ENCODE measurements around the gene MLLT6. TPM values are rescaled to one million over a fixed set of nuclear protein-coding genes. Genes with fewer than 3 reads are reported as not detected.

Gene MLLT6
- total RNA-seq, 2 experiments from 2014 or later, result 333 to 343 TPM

- H3K36me3 Mint-ChIP-seq, result peaks cover 8% of the 10 kb centered on the region
- DNase-seq (peak; percentile 56), ATAC-seq (ENCODE audit: low read depth) (no peak)
- peaks cover 39% of the 10 kb centered on the region for H3K27me3 Mint-ChIP-seq
- no peak overlapping the region for H3K27ac Mint-ChIP-seq
- no peaks in the 10 kb centered on the region for H3K9me3 Mint-ChIP-seq
- POLR2A ChIA-PET, result no interaction called here
- peaks cover 33% of the 10 kb centered on the region for H3K4me1 Mint-ChIP-seq
- H3K4me3 Mint-ChIP-seq, result peak overlapping the region; percentile 98
These were observed 44.4 kb downstream of the MLLT6 start for GRCh38 chr17:38749223-38750043.

- peaks cover 39% of the 10 kb centered on the region for H3K27me3 Mint-ChIP-seq
- POLR2A ChIA-PET, result no interaction called here
- peaks cover 34% of the 10 kb centered on the region for H3K4me1 Mint-ChIP-seq
- DNase-seq, result no peak
- peaks cover 8% of the 10 kb centered on the region for H3K36me3 Mint-ChIP-seq
- H3K27ac Mint-ChIP-seq, result no peak overlapping the region
- no peak for ATAC-seq (ENCODE audit: low read depth)
- H3K9me3 Mint-ChIP-seq, result no peaks in the 10 kb centered on the region
- peak overlapping the region; percentile 98 for H3K4me3 Mint-ChIP-seq
These were observed 44.9 kb downstream of the MLLT6 start for GRCh38 chr17:38750044-38750311.

DNA sequence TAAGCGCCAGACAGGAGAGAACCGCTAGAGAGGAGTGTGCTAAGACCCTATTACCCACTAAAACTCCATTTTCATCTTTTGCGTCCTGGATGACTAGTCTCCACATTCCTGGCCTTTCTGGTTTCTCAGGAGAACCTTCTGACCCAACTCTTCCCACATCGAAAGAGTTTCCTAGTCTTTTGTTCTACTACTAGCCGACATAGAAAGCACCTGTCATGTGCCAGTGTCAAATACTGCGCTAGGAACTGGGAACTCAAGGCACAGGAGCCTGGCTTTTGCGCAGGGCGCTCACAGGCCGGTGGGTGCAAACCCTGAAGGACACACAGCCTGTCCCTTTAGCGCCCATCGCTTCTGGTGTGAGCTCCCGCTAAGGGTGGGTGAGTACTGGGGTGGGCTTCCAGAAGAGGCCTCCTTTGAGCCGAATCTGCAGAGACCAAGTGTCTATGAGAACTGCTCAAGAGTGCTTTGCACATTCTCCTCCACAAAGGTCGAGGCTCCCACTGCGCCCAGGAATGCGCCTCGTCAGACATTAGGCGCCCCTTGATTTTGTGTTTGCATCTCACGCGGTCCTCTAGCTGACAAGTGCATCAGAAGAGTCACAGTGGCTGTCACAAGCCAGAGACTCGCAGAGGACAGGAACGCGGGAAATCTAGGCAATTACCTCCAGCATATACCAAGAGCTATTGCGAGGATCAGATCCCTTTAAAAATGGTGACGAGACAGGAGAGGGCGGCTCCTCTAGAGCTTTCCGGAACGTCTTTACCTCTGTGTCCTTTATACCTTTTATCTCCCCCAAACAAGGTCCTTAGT lies 45.4 kb downstream of the MLLT6 start:
- DNase-seq (no peak), ATAC-seq (ENCODE audit: low read depth) (no peak)
- Mint-ChIP-seq H3K4me3 (peak overlapping the region; percentile 98), H3K27ac (no peak overlapping the region), H3K4me1 (peaks cover 34% of the 10 kb centered on the region), H3K9me3 (no peaks in the 10 kb centered on the region), H3K36me3 (peaks cover 8% of the 10 kb centered on the region), H3K27me3 (peaks cover 39% of the 10 kb centered on the region)
- POLR2A ChIA-PET, result interaction anchor here (0.7 to 2.1 kb wide), 2 partner anchors 46 to 154 kb away, joined by 3 to 7 read pairs; partner anchors contain the start of gene MLLT6

DNA sequence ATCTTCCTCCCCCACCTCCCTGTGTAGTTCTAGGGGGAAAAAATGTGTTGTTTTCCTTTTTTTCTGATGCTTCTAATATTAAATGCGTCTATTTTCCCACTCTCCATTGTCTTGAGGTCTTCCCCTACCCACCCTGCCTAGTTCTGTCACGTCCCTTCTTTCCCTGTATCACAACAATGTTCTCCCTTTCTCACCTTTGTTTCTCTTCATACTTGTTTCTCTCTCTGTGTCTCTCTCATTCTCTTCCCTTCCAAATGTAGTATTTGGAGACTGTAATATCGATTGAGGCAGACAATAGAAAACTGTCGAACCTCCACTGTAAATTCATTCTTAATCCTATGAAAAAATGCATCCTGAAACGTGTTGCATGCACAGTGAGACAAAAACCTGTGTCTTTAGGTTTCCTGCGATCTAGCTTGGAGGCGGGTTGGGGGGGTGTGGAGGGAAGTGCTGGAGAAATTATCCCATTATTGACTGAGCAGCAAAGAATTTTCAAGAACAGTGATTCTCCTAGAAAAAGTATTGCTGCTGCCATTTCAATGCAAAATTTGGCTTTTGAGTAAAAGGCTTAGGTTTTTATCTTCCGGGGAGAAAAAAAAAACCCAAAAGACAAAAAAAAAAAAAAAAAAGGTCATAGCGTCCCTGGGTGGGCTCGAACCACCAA lies 46.2 kb downstream of the MLLT6 start:
- POLR2A ChIA-PET, result interaction anchor here (0.7 to 2.1 kb wide), 7 partner anchors 23 to 416 kb away, joined by 3 to 7 read pairs (median 3); partner anchors contain the start of gene MLLT6
- H3K4me3 Mint-ChIP-seq, result peak overlapping the region; percentile 98
- H3K4me1 Mint-ChIP-seq, result peaks cover 32% of the 10 kb centered on the region
- H3K36me3 Mint-ChIP-seq, result peaks cover 11% of the 10 kb centered on the region
- no peaks in the 10 kb centered on the region for H3K9me3 Mint-ChIP-seq
- H3K27me3 Mint-ChIP-seq, result peaks cover 33% of the 10 kb centered on the region
- ATAC-seq (ENCODE audit: low read depth) (no peak), DNase-seq (no peak)
- H3K27ac Mint-ChIP-seq, result peak overlapping the region; percentile 97

- H3K4me1 Mint-ChIP-seq, result peaks cover 28% of the 10 kb centered on the region
- H3K4me3 Mint-ChIP-seq, result peak overlapping the region; percentile 98
- POLR2A ChIA-PET, result interaction anchor here (0.7 to 2.1 kb wide), 11 partner anchors 9 to 415 kb away, joined by 3 to 7 read pairs (median 3); partner anchors contain the start of genes MLLT6 and RPL23
- no peaks in the 10 kb centered on the region for H3K9me3 Mint-ChIP-seq
- H3K27me3 Mint-ChIP-seq, result peaks cover 27% of the 10 kb centered on the region
- peak; percentile 25 for ATAC-seq (ENCODE audit: low read depth)
- DNase-seq, result peak; percentile 95
- H3K36me3 Mint-ChIP-seq, result peaks cover 13% of the 10 kb centered on the region
- H3K27ac Mint-ChIP-seq, result peak overlapping the region; percentile 97
These were observed 46.8 kb downstream of the MLLT6 start for GRCh38 chr17:38751808-38752307.

DNA sequence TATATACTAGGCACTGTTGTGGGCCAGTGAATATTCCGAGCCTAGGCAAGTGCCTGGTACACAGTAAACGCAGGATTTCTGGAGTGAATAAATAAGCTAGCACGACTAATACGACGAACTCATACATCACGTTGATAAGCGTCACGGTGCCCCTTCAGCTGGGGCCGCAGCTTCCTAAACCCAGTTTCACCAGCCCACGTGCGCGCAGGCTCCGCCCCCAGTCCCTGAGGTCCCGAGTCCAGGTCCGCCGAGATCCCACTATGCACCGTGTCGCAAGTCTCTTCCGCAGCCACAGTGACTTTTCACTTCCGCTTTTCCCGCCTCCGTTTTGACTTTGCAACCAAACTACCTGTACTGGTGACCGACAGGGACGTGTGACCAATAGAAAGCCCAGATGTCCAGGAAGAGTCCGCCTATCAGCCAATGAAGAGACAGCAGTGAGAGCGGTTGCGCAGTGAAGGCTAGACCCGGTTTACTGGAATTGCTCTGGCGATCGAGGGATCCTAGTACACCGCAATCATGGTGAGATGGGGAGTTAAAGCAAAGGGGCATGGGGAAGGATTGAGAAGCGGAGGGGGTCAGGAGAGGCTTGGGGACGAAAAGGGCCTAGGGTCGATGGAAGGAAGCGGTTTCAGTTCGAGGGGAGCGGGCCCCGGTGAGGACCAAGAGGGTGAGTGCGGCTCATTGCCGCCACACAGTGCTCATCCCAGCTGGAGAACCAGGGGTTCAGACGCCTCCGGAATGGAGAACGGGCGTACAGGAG lies 47.4 kb downstream of the MLLT6 start, which contains the start of gene PSMB3:
Gene PSMB3, plus strand, starts transcription at position 434 of the 763 bp plus-strand sequence. Its CDS starts 86 bp downstream, at position 520.
- Mint-ChIP-seq H3K27me3 (peaks cover 23% of the 10 kb centered on the region), H3K9me3 (no peaks in the 10 kb centered on the region), H3K4me3 (peak within 1 kb of the TSS; percentile 98), H3K4me1 (peaks cover 28% of the 10 kb centered on the region), H3K36me3 (peaks cover 13% of the 10 kb centered on the region), H3K27ac (peak within 1 kb of the TSS; percentile 97)
- DNase-seq (peak; percentile 90), ATAC-seq (ENCODE audit: low read depth) (peak; percentile 90)
- POLR2A ChIA-PET, result interaction anchor here (0.5 to 2.1 kb wide), 12 partner anchors 10 to 864 kb away, joined by 3 to 7 read pairs (median 3); partner anchors contain the start of genes MLLT6 and RPL23

DNA sequence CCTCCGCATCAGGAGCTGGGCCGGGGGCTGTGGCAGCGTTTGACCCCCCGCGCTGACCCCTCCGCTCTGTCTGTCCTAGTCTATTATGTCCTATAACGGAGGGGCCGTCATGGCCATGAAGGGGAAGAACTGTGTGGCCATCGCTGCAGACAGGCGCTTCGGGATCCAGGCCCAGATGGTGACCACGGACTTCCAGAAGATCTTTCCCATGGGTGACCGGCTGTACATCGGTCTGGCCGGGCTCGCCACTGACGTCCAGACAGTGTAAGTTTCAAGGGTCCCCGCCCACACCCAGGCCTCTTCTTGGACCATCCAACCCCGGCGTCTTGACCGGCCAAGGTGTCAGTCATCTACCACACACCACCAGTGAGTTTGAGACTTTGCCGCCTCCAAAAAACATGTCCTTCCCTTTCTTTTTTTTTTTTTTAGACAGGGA lies 48.0 kb downstream of the MLLT6 start:
- peak overlapping the region; percentile 97 for H3K27ac Mint-ChIP-seq
- H3K27me3 Mint-ChIP-seq, result peaks cover 19% of the 10 kb centered on the region
- DNase-seq (no peak), ATAC-seq (ENCODE audit: low read depth) (no peak)
- POLR2A ChIA-PET, result interaction anchor here (0.7 to 1.0 kb wide), 2 partner anchors 18 to 48 kb away, joined by 3 read pairs; partner anchors contain the start of gene MLLT6
- H3K36me3 Mint-ChIP-seq, result peaks cover 13% of the 10 kb centered on the region
- H3K4me1 Mint-ChIP-seq, result peaks cover 28% of the 10 kb centered on the region
- H3K9me3 Mint-ChIP-seq, result no peaks in the 10 kb centered on the region
- peak overlapping the region; percentile 98 for H3K4me3 Mint-ChIP-seq

- ATAC-seq (ENCODE audit: low read depth), result peak; percentile 82
- peaks cover 20% of the 10 kb centered on the region for H3K4me1 Mint-ChIP-seq
- H3K27ac Mint-ChIP-seq, result peak overlapping the region; percentile 72
- no peaks in the 10 kb centered on the region for H3K9me3 Mint-ChIP-seq
- no peaks in the 10 kb centered on the region for H3K27me3 Mint-ChIP-seq
- DNase-seq, result peak; percentile 63
- peaks cover 19% of the 10 kb centered on the region for H3K36me3 Mint-ChIP-seq
- POLR2A ChIA-PET, result interaction anchor here (0.8 to 1.1 kb wide), 4 partner anchors 18 to 132 kb away, joined by 3 to 5 read pairs (median 3); partner anchors contain the start of genes LASP1 and RPL23
- no peak overlapping the region for H3K4me3 Mint-ChIP-seq
These were observed 56.5 kb downstream of the MLLT6 start for GRCh38 chr17:38761612-38762011.

DNA sequence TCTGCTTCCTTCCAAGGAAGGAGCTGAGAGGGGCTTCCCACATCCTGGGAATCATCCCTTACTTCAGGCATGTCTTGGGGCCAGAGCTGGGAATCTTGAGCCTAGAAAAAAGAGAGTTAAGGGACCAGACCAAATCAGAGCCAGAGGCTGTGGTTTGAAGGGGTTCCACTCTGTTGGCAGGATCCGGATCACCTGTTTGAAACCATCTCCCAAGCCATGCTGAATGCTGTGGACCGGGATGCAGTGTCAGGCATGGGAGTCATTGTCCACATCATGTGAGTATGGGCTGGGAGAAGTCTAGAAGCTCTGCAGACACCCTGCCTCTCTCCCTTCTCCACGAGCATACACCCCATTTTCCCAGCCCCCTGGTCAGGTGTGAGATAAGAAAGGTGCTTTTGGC lies 57.2 kb downstream of the MLLT6 start:
- Mint-ChIP-seq H3K4me3 (no peak overlapping the region), H3K36me3 (peaks cover 23% of the 10 kb centered on the region), H3K27ac (peak overlapping the region; percentile 72), H3K27me3 (no peaks in the 10 kb centered on the region), H3K4me1 (peaks cover 20% of the 10 kb centered on the region), H3K9me3 (no peaks in the 10 kb centered on the region)
- DNase-seq (no peak), ATAC-seq (ENCODE audit: low read depth) (no peak)
- POLR2A ChIA-PET, result interaction anchor here (0.8 to 1.1 kb wide), 4 partner anchors 18 to 131 kb away, joined by 3 to 5 read pairs (median 3); partner anchors contain the start of genes LASP1 and RPL23

DNA sequence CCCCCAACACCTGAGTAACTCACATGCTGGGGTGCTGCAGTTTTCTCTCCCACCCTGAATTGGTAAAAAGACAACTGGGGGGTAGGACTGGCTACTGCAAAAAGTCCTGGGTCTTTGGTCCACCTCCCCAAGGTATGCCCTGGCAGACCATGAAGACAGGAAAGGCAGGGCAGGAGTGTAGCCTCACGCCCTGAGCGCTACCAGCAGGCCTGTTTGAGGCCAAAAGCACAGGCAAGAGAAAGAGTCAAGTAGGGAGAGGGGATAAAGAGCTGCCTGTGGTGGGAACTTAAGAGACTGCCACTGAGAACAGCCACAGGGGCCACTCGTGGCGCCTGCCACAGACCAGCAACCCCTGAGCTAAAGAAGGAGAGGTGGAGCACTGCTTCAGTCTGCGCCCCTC lies 61.3 kb downstream of the MLLT6 start:
- DNase-seq (no peak), ATAC-seq (ENCODE audit: low read depth) (no peak)
- no peak overlapping the region for H3K27ac Mint-ChIP-seq
- H3K4me3 Mint-ChIP-seq, result no peak overlapping the region
- H3K4me1 Mint-ChIP-seq, result peaks cover 6% of the 10 kb centered on the region
- H3K27me3 Mint-ChIP-seq, result no peaks in the 10 kb centered on the region
- no peaks in the 10 kb centered on the region for H3K9me3 Mint-ChIP-seq
- peaks cover 30% of the 10 kb centered on the region for H3K36me3 Mint-ChIP-seq
- POLR2A ChIA-PET, result no interaction called here

DNA sequence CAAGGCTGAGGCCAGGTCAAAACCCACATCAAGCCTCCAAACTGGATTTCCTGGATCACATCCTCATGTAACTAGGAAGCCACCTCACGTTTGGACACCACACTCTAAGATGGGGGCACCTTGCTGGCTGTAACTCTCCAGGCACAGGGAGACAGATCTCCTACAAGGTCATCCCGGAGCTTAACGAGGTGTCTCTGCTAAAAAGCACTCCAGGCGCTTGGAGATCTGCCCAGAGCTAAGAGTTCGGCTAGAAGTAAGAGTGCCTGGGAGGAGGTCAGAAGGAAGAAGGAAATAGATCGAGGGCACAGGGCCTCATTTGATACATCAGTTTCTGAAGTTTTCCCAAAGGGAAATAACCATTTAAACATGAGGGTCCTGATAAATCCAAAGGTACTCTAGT lies 63.3 kb downstream of the MLLT6 start:
- Mint-ChIP-seq H3K4me1 (no peaks in the 10 kb centered on the region), H3K27ac (no peak overlapping the region), H3K9me3 (no peaks in the 10 kb centered on the region), H3K4me3 (no peak overlapping the region), H3K36me3 (peaks cover 33% of the 10 kb centered on the region), H3K27me3 (no peaks in the 10 kb centered on the region)
- DNase-seq (no peak), ATAC-seq (ENCODE audit: low read depth) (no peak)
- POLR2A ChIA-PET, result no interaction called here

DNA sequence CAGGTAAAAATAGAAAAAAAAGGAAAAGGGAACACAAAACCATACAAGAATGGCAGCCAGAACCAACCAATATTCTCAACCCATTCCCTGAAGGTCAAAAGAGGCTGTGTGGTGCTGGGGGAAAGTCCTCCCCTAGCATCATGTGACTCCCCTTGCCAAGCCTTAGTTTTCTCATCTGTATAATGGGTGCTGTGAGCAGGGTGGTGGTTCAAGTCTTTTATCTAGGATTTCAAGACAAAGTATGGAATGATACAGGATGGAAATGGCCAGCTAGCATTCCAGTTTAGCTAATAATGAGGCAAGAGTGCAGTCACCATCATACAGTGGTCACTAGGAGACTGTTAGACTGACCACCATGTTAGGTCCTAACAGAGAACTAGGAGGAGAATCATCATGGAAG lies 68.2 kb downstream of the MLLT6 start:
- ATAC-seq (ENCODE audit: low read depth) (no peak), DNase-seq (no peak)
- H3K36me3 Mint-ChIP-seq, result peaks cover 21% of the 10 kb centered on the region
- H3K27me3 Mint-ChIP-seq, result no peaks in the 10 kb centered on the region
- no peak overlapping the region for H3K27ac Mint-ChIP-seq
- no peaks in the 10 kb centered on the region for H3K4me1 Mint-ChIP-seq
- H3K9me3 Mint-ChIP-seq, result no peaks in the 10 kb centered on the region
- POLR2A ChIA-PET, result interaction anchor here (1.1 kb wide), 1 partner anchor 9 kb away, joined by 3 read pairs; no protein-coding TSS in a partner anchor
- no peak overlapping the region for H3K4me3 Mint-ChIP-seq

Measured in activated naive CD8-positive, alpha-beta T cell treated with anti-CD3 and anti-CD28 coated beads, Interleukin-2, amount 10 ng/mL, durations not matched to agents 7 days and 5 days (primary cell).